ENCODE data around the gene FCN1. TPM values are rescaled to one million over a fixed set of nuclear protein-coding genes. Genes with fewer than 3 reads are reported as not detected.

Gene FCN1
- total RNA-seq, 1 donor: not detected

DNA sequence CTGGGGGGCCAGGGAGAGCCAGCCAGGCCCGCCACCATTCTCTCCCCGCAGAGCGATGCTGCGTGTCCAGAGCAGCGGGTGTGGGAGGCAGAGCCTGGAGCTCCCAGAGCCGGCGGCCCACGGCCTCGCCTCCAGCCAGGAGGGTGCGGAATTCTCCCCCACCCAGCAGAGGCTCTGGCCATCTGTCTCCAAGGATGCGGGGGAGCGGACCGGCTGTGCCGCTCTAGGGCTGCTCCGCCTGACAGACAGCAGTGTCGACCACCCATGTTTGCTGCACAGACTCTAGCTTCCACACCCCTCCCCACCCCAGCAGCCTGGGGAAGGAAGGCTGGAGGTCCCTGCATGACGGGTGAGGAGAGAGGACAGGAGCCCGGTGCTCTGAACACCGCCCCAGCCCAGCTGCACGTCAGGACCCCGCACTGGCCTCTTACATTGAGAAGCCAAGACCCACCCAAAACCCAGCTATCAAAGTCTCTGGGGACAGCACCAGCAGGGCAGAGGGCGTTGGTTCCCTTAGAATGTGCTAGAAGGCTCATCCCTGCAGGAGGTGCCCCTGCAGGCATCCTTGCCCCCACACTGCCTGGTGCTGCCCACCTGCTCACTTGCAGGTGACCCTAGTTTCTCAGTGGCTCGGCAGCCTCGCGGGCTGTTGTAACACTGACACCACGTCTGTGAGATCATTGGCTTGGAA is 29.7 kb upstream of the FCN1 start:
- DNase-seq (ENCODE audit: insufficient read length, low spot score, missing footprints): peak; percentile 27
- Histone ChIP-seq H3K27ac (ENCODE audit: low read depth, low read length) (no peak overlapping the region), H3K4me1 (ENCODE audit: insufficient read depth, low read length) (no peaks in the 10 kb centered on the region)

GRCh38 chr9:134946663-134947062 is 29.0 kb upstream of the FCN1 start:
- DNase-seq (ENCODE audit: insufficient read length, low spot score, missing footprints): no peak
- Histone ChIP-seq H3K27ac (ENCODE audit: low read depth, low read length) (no peak overlapping the region), H3K27me3 (ENCODE audit: insufficient read depth, low read length) (peaks cover 18% of the 10 kb centered on the region)

More for the DNA sequence above, 29.7 kb upstream of the FCN1 start:
- H3K4me3 ChIP-seq (ENCODE audit: insufficient read depth, low read length): no peak overlapping the region
- no peak overlapping the region for H2AFZ ChIP-seq (ENCODE audit: low read length)
- H3K36me3 ChIP-seq (ENCODE audit: insufficient read depth, low read length): no peaks in the 10 kb centered on the region
- no peak overlapping the region for H3K4me2 ChIP-seq (ENCODE audit: insufficient read depth, low read length)
- H3K27me3 ChIP-seq (ENCODE audit: insufficient read depth, low read length): peaks cover 11% of the 10 kb centered on the region
- H3K79me2 ChIP-seq (ENCODE audit: insufficient read depth, low read length): no peaks in the 10 kb centered on the region
- no peaks in the 10 kb centered on the region for H4K20me1 ChIP-seq (ENCODE audit: insufficient read depth, low read length)
- TF ChIP-seq, protein P1, sequence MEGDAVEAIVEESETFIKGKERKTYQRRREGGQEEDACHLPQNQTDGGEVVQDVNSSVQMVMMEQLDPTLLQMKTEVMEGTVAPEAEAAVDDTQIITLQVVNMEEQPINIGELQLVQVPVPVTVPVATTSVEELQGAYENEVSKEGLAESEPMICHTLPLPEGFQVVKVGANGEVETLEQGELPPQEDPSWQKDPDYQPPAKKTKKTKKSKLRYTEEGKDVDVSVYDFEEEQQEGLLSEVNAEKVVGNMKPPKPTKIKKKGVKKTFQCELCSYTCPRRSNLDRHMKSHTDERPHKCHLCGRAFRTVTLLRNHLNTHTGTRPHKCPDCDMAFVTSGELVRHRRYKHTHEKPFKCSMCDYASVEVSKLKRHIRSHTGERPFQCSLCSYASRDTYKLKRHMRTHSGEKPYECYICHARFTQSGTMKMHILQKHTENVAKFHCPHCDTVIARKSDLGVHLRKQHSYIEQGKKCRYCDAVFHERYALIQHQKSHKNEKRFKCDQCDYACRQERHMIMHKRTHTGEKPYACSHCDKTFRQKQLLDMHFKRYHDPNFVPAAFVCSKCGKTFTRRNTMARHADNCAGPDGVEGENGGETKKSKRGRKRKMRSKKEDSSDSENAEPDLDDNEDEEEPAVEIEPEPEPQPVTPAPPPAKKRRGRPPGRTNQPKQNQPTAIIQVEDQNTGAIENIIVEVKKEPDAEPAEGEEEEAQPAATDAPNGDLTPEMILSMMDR (IDR thresholded peaks at IDR 0.05; ENCODE audit: extremely low read depth, low read depth, low read length): no peak
- no peaks in the 10 kb centered on the region for H3K9me3 ChIP-seq (ENCODE audit: low read depth, low read length)

GRCh38 chr9:134945509-134946275 is 28.0 kb upstream of the FCN1 start:
- Histone ChIP-seq H3K79me2 (ENCODE audit: insufficient read depth, low read length) (no peaks in the 10 kb centered on the region), H3K4me3 (ENCODE audit: insufficient read depth, low read length) (no peak overlapping the region), H3K27ac (ENCODE audit: low read depth, low read length) (no peak overlapping the region), H2AFZ (ENCODE audit: low read length) (no peak overlapping the region), H4K20me1 (ENCODE audit: insufficient read depth, low read length) (no peaks in the 10 kb centered on the region), H3K4me1 (ENCODE audit: insufficient read depth, low read length) (no peaks in the 10 kb centered on the region), H3K27me3 (ENCODE audit: insufficient read depth, low read length) (peaks cover 23% of the 10 kb centered on the region), H3K9me3 (ENCODE audit: low read depth, low read length) (no peaks in the 10 kb centered on the region), H3K4me2 (ENCODE audit: insufficient read depth, low read length) (no peak overlapping the region), H3K36me3 (ENCODE audit: insufficient read depth, low read length) (no peaks in the 10 kb centered on the region)
- TF ChIP-seq, protein P1 (IDR thresholded peaks at IDR 0.05; ENCODE audit: extremely low read depth, low read depth, low read length): no peak
- peak; percentile 58 for DNase-seq (ENCODE audit: insufficient read length, low spot score, missing footprints)

More at GRCh38 chr9:134946663-134947062, 29.0 kb upstream of the FCN1 start:
- Histone ChIP-seq H3K4me1 (ENCODE audit: insufficient read depth, low read length) (no peaks in the 10 kb centered on the region), H3K4me2 (ENCODE audit: insufficient read depth, low read length) (no peak overlapping the region), H3K9me3 (ENCODE audit: low read depth, low read length) (no peaks in the 10 kb centered on the region), H3K36me3 (ENCODE audit: insufficient read depth, low read length) (no peaks in the 10 kb centered on the region), H3K4me3 (ENCODE audit: insufficient read depth, low read length) (no peak overlapping the region), H4K20me1 (ENCODE audit: insufficient read depth, low read length) (no peaks in the 10 kb centered on the region), H2AFZ (ENCODE audit: low read length) (no peak overlapping the region), H3K79me2 (ENCODE audit: insufficient read depth, low read length) (no peaks in the 10 kb centered on the region)
- TF ChIP-seq, protein P1 (IDR thresholded peaks at IDR 0.05; ENCODE audit: extremely low read depth, low read depth, low read length): no peak

- H3K4me2 ChIP-seq (ENCODE audit: insufficient read depth, low read length): no peak overlapping the region
- H2AFZ ChIP-seq (ENCODE audit: low read length): no peak overlapping the region
Measured at GRCh38 chr9:134944916-134945315, 27.2 kb upstream of the FCN1 start.

More at GRCh38 chr9:134944916-134945315, 27.2 kb upstream of the FCN1 start:
- TF ChIP-seq, protein P1 (IDR thresholded peaks at IDR 0.05; ENCODE audit: extremely low read depth, low read depth, low read length): no peak
- no peak overlapping the region for H3K27ac ChIP-seq (ENCODE audit: low read depth, low read length)
- no peak for DNase-seq (ENCODE audit: insufficient read length, low spot score, missing footprints)
- H3K36me3 ChIP-seq (ENCODE audit: insufficient read depth, low read length): no peaks in the 10 kb centered on the region
- no peaks in the 10 kb centered on the region for H3K4me1 ChIP-seq (ENCODE audit: insufficient read depth, low read length)
- H3K4me3 ChIP-seq (ENCODE audit: insufficient read depth, low read length): no peak overlapping the region
- H3K79me2 ChIP-seq (ENCODE audit: insufficient read depth, low read length): no peaks in the 10 kb centered on the region
- no peaks in the 10 kb centered on the region for H4K20me1 ChIP-seq (ENCODE audit: insufficient read depth, low read length)
- H3K9me3 ChIP-seq (ENCODE audit: low read depth, low read length): no peaks in the 10 kb centered on the region
- peaks cover 24% of the 10 kb centered on the region for H3K27me3 ChIP-seq (ENCODE audit: insufficient read depth, low read length)

Measured in osteoblast (primary cell).